ENCODE measurements around the gene ZNF317.
A peak's percentile ranks its signal among the peaks of the same experiment; 100 is the strongest.

Gene ZNF317

DNA sequence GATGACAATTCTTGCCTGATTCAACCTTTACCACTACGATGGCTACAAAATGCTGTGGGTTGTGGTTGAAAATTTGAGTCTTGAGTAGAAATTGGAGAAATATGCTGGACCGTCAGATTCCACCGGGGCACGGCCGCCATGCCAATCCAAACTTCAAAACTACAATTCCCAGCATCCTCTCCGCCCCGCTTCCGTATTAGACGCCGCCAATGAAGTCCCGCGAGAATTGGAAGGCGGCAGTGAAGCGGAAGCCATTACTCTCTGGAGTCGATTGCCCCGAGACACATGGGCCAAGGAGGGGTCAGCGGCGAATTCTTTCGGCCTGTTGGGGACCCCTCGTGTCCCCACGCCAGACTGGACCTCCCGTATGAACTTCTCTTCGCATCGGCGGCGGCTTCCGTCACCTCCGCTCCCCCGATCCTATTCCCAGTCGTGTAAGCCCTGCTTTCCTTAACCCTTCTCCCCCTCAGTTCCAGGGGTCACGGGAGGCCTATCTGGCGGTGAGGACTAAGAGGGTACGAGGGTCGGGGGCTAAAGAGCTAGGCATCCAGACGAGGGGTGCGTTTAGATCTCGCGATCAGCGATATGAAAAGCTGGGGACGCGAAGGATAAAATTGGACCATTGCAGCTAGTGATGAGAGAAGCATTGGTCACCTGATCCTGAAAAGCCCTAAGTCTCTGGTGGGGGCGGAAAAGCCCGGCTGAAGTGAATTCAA, at the start of gene ZNF317:
TSS of gene ZNF317 (plus strand) at position 239 of the 716 bp plus-strand sequence. CDS start 15,620 bp downstream, outside the sequence.
- DNase-seq, result peak; percentile 94

DNA sequence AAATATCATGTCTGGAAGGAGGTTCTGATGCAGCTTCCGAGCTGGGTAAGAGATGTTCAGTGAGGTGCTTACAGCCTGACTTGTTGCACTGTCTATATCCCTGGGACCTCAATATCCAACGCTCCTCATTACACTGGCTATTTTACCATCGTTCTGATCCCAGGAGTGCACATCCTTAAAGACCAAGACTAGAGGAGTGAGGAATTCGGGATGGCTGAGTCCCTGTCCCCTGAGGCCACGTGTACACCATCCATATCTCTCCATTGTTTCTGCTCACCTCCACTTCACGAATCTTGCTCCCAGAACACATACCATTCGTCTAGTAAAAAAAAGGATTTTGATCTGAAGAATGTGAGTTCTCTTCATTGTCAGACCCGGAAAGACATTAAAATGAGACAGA, 32.8 kb upstream of the ZNF317 start, which contains the start of gene OR7G2:
TSS of gene OR7G2 (minus strand) at position 101 of the 400 bp plus-strand sequence. CDS start 4,232 bp downstream, outside the sequence.
- no peak for DNase-seq

DNA sequence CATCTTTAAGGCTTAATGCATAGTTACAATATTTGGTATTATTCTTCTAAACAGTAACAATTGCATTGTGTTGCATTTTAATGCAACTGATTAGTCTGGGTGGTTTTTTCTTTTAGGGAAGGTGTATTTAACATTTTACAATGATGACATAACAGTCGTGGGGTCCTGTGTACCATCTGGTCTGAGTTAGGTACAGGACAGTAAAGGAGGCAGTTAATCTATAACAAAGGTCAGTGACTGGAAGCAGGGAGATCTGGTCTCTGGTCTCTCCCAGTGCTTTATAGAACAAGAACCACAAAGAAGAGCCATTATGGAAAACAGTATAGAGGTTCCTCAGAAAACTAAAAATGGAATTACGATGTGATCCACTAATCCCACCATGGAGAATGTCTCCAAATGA, 30.2 kb upstream of the ZNF317 start:
- no peak for DNase-seq

DNA sequence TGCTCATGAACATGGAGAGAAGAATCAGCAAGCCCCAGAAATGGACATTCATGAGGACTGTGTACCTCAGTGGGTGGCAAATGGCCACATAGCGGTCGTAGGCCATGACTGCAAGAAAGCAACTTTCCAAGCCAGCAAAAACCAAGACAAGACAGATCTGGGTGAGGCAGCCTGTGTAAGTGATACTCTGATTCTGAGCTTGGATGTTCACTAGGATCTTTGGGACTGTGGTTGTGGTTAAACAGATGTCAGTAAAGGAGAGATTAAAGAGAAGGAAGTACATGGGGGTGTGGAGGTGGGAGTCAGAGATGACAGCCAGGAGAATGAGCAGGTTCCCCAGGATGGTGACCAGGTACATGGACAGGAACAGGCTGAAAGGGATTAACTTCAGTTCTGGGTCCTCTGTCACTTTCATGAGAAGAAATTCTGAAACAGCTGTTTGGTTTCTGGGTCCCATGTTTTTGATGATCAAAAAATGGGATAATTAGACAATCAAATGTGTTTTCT, 24.8 kb upstream of the ZNF317 start, which contains the start of gene OR7G1:
TSS of gene OR7G1 (minus strand) at position 457 of the 507 bp plus-strand sequence. CDS start at position 457, 0 bp downstream.
- DNase-seq, result no peak

DNA sequence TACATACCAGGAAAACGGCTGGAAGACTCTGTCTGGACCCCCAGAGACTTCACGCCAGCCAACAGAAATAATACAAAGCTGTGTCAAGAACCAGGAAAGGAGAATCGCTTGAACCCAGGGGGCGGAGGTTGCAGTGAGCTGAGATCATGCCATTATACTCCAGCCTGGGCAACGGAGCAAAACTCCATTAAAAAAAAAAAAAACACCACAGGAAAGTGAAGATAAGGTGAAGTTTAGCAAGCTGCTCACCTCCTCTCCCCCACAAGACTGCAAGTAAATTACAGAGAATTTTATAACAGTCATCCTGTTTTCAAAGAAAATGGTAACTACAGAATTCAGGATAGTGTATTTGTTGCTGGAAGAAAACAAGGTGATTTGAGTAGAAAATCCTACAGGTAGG, 23.6 kb upstream of the ZNF317 start:
- no peak for DNase-seq

DNA sequence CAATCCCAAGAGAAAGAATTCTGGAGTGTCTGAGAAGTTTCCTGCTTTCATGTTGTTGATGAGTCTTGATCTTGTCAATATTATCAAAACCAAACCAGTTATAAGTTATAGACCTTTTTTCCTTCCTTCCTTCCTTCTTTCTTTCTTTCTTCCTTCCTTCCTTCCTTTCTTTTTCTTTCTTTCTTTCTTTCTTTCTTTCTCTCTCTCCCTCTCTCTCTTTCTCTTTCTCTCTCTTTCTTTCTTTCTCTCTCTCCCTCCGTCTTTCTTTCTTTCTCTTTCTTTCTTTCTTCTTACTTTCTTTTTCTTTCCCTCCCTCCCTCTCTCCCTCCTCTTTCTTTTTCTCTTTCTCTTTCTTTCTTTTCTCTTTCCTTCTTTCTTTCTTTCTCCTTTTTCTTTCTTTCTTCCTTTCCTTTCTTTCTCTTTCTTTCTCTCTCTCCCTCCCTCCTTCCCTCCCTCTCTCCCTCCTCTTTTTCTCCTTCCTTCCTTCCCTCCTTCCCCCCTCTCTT, 13.2 kb upstream of the ZNF317 start, which contains the start of gene OR7G3:
TSS of gene OR7G3 (minus strand) at position 51 of the 506 bp plus-strand sequence. CDS start at position 51, 0 bp downstream.
- DNase-seq, result no peak

DNA sequence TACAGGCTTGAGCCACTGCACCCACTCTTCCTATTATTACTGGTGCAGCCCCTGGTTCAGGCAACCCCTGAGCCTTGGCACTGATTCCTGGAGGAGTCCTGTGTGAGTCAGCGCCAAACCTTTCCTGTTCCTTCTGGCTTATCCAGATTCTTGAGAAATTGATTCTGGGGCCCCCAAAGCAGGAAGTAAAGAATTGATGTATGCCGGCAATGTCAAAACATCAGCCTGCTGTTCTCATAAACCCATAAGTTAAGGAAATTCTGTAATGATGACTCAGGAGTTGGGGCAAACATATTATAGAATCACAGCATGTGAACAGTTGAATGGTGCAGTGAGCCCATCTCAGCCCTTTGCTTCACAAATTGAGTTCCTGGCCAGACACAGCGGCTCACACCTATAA, 12.0 kb upstream of the ZNF317 start:
- DNase-seq, result no peak

DNA sequence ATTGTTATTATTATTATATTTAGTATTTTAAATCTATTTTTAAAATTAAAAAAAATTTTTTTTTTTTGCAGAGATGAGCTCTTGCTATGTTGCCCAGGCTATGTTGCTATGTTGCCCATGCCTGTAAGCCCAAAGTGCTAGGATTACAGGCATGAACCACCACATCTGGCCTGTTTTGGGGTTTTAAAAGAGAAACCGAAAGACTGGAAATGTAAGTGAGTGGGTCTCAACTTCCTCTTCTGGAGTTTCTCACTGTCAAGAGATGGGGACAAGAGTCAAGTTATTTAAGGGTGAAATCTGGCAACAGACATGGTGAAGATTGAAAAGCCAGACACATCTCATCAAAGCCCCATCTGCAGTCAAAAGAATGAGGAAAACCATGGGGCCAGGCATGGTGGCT, 9.2 kb upstream of the ZNF317 start:
- no peak for DNase-seq

DNA sequence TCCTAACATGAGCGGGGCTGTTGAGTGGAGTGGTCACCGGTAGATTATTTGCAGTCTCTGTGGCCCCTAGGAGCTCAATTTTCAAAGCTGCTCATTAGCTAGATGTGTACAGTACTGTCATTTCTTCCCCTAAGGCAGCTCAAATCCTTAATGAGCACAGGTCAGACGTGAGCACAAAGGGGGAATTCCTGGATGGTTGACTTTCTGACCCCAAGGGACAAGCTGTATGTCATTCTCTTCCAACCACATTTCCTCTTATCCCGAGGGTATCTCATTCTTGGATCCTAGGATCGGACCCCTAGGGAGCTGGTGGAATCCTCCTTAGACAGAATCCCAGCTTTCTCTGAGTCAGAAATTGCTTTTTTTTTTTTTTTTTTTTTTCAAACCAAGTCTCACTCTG, 7.8 kb upstream of the ZNF317 start:
- DNase-seq, result no peak

DNA sequence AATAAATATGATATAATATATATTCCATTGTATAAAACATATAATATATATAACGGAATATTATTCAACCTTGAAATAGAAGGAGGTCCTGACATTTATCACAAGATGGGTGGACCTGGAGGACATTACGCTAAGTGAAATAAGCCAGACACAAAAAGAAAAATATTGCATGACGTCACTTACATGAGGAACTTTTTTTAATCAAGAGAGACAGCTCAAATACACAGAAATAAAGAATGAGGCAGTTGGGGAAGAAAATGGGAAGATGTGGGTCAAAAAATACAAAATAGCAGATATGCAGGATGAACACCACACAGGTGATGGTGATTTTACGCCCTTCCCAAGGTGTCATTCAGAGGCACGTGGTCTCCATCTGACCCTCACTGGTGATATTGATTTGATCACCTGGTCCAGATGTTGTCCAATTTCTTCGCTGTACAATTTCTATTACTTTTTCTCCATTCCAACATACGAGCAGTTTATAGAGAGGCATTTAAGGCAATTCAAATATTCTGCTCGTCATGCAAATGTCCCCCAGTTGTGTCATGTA, 513 bp upstream of the ZNF317 start:
- no peak for DNase-seq

DNA sequence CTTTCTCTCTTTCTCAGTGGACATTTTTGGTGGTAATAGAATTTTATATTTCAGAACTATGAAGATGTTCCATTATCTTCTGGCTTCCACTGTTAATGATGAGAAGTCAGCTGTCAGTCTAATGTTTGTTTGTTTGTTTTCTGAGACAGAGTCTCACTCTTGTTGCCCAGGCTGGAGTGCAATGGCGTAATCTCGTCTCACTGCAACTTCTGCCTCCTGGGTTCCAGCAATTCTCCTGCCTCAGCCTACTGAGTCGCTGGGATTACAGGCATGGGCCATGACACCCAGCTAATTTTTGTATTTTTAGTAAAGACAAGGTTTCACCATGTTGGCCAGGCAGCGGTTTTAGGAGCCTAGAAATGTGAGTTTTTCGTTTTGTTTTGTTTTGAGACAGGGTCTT, 4.7 kb downstream of the ZNF317 start:
- DNase-seq, result no peak

DNA sequence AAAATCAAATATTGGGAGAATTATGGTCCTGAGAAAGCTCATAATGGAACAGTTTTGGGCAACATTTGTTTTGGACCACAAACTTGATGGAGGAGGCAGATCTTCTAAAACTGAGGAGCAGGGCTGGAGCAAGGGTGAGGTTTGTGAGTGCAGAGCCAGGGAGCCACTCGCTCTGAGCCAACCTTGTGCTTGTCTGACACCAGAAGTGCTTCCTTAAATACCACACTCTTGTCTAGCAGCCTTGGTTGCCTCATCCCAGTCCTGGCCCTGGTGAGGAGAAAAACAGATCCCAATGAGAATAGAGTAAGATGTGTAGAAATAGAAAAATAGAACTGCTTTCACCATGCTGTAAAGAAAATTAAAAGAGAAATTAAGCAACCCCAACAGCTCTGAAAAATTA, 6.7 kb downstream of the ZNF317 start:
- no peak for DNase-seq

DNA sequence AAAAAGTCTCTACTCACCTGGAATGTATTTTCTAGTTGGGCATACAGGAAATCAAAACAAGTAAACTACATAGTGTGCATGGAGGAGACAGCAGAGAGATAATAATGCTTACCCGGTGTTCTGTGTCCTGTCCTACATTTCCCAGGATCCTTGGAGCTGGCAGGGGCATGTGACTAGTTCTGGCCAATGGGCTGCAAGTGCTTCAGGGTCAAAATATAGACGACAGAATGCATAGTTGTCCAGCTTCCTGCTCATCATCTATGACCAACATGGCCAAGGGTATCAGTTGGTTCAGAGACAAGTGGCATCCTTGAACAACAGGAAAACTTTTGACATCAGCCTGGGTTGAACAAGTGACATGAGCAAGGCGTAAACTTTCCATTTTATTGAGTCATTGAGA, 8.5 kb downstream of the ZNF317 start:
- DNase-seq, result no peak

DNA sequence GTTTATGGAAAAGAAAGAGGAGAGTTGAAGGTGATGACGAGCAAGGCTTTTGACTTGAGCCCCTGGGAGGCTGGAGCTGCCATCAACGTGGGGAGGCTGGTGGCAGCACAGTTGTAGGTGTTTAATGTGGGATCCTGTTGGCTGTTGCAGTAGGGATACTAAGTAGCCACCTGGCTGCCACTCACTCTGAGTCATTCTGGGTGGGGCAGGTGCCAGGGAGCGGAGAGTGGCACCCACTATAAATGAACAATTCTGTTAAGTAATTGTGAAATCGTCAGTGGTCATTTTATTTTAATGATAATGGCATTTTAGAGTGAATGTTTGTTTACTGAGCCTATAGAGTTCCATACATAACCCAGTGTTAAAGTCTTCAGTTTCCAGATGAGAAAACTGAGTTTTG, 9.8 kb downstream of the ZNF317 start:
- DNase-seq, result no peak

DNA sequence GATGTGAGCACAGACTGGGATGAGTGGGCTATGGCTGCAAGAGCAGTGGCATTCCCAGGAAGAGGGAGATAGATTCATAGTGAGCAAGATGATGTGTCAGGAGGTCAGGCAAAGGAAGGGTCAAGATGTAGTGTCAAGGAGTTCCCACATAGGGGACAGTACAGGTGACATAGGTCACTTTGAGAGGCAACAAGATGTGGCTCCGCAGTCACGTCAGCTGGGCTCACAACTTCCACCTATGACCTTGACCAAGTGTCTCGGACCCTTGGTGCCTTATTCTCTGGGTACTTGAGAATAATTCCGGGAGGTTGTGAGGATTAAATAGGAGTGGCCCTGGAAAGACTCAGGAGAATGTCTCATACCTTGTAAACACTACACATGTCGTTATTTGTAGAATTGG, 10.5 kb downstream of the ZNF317 start:
- no peak for DNase-seq

DNA sequence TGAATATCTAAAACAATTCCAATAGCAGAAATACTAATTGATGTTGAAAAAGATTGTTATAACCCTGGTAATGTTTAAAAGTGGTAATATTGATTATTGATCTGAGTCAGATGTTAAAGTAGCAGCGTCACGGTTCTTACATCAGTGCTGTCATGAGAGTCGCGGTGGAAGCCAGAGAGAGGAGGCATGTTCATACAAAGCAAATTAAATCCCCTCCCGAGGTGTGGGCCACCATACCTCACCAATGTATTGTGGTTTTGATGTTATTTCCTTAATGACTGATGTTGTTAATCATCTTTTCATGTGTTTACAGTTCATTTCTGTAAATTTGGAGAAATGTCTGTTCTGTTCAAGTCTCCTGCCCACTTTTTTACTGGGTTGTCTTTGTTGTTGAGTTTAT, 11.2 kb downstream of the ZNF317 start:
- no peak for DNase-seq

DNA sequence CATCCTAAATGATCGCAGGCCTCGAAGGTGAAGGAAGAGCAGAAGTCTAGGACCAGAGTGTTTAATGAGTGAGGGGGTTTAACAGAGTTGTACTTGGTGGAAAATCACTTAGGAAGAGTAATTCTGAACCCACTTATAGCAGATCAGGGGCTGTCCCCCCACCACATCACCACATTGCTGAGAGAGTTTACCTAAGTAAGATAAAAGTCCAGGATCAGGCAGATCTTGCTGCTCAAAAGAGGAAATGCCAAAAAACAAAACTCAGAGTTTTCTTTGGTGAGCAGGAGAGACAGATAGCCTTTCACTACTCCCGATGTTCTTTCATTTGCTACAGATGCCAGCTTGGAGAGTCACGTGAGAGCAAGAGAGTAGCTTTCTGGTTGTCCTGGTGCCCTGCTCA, 15.4 kb downstream of the ZNF317 start:
- DNase-seq, result no peak

DNA sequence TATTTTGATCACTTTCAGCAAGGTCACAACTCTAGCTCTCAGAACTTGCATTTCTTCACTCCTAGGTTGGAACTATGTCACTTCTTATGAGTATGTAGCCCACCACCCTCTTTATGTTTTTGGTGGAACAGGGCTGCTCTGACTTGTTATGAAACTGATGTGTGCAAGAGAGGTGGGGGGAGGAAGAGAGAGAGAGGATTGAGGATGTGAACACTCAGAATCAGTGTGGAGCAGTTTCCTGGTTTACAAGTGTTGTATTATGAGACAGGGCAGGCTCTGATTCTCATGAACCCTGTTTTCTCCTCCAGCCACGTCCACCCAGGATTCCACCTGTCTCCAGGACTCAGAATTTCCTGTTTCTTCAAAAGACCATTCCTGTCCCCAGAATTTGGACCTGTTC, 16.1 kb downstream of the ZNF317 start:
- DNase-seq, result no peak

DNA sequence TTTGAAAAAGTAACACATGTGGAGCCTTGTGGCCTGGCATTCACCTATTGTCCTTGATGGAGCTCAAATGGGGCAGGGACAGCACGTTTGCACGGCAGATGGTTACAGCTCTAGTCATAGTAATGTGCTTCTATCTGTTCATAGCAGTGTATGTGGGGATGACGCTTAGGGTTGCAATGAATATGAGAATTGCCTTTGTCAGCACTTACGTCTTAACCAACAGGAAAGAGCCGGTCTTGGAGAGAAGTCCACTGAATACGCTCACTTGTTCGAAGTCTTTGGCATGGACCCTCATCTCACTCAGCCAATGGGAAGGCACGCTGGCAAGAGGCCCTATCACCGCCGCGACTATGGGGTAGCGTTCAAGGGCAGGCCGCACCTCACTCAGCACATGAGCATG, 19.7 kb downstream of the ZNF317 start:
- no peak for DNase-seq

DNA sequence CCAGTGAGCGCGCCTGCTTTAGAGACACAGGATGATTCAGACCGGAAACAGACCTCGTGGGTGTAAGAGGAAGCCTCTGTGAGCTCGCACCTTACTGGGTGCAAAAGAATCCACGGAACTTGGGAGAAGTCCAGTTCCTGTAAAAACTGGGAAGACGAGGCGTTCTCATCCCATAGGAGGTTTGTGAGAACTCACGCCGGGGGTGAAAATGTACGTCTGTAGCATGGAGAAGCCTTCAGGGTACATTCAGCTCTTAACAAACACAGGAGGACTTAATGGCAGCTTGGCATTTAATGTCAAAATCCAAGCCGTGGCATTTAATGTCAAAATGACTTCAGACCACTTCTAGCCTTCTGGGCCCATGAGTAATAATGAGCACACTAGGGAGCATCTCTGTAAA, 21.2 kb downstream of the ZNF317 start:
- no peak for DNase-seq

DNA sequence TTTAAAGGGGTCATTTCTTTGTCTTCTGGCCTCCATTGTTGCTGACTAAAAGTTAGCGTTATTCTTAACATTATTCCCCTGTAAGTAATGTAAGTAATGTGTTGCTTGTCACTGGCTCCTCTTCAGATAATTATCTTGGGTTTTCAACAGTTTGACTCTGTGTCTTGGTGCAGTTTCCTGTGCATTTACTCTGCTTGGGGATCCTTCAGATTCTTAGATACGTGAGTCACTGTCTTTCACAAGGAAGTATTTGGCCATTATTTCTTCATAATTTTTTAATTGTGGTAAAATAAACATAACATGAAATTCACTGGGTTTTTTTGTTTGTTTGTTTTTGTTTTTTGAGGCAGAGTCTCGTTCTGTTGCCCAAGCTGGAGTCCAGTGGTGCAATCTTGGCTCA, 25.1 kb downstream of the ZNF317 start:
- DNase-seq, result no peak

DNA sequence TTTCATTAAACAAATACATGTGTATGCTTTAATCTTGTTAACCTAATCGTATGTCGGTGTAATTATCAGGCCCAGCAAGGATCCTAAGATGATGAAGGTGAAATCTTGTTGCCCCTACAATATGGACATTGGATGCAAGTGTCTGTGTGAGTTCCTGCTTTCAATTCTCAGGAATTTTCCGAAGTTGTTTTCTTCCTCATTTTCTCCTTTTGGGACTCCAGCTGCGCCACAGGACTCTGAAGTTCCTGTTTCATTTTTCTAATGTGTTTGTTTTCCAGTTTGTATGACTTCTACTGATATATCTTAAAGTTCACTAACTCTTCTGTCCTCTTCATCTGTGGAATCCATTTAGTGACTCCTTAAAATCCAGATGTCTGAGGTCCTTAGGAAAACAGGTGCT, 26.6 kb downstream of the ZNF317 start:
- DNase-seq, result no peak

DNA sequence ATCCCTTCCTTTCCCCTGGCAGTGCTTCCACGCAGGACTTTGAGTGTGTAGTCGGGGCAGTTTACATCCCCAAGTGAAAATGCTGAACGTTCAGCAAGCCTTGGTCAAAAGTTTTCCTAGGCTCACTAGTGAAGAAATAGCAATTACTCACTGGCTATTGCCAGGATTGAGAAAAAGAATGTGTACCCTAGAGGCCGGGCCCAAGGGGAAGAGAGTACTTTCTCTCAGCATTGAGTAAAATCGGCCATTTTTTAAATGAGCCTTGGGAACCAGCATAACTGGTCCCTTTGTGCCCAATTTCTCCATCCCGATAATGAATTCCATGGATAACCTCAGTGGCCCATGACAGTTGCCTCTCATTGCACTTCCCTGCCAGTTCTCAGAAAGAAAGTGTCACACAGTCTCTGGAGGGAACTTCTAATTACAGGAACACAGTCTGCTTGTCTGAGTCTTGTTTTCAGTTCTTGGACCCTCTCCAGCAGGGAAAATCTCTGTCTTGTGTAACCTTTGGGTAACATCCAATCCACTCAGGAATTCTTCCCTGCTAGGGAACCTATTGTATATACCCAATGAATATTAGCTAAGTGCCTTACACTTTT, 31.3 kb downstream of the ZNF317 start:
- DNase-seq, result no peak

DNA sequence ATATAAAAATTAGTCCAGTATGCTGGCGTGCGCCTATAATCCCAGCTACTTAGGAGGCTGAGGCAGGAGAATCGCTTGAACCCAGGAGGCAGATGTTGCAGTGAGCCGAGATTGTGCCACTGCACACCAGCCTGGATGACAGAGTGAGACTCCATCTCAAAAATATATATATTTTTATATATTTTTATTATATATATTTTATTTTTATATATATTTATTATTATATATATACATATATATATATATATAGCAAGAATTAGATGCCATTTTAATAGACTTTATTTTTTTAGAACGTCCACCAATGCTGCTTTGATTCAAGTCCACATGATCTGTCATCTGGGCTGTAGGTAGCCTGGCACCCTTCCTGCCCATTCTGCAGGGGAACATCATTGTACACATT, 35.1 kb downstream of the ZNF317 start:
- DNase-seq, result no peak
